Measurements from ENCODE around the gene FOXD2.

FOXD2 gene

GRCh38 chr1:47437447-47438164 is at the start of gene FOXD2:
Gene FOXD2, plus strand, starts transcription at chr1:47438044. Its CDS starts 92 bp downstream, at chr1:47438136.
- peak; percentile 87 for ATAC-seq (replicated peaks; ENCODE audit: extremely low read depth, poor library complexity, severe bottlenecking)
- peaks cover 29% of the 10 kb centered on the region for H3K4me1 Mint-ChIP-seq
- peaks cover 13% of the 10 kb centered on the region for H3K36me3 Mint-ChIP-seq (ENCODE audit: insufficient read depth)
- DNase-seq (ENCODE audit: low spot score in 2 of 2), result peak; percentile 88 to 95
- H3K27me3 Mint-ChIP-seq, result no peaks in the 10 kb centered on the region
- H3K27ac Mint-ChIP-seq (ENCODE audit: low read depth), result peak within 1 kb of the TSS; percentile 68
- H3K9me3 Mint-ChIP-seq, result no peaks in the 10 kb centered on the region
- peak within 1 kb of the TSS; percentile 90 for H3K4me3 Mint-ChIP-seq

- Mint-ChIP-seq H3K27ac (ENCODE audit: low read depth) (no peak overlapping the region), H3K27me3 (no peaks in the 10 kb centered on the region), H3K4me1 (no peaks in the 10 kb centered on the region), H3K9me3 (no peaks in the 10 kb centered on the region), H3K36me3 (ENCODE audit: insufficient read depth) (peaks cover 4% of the 10 kb centered on the region), H3K4me3 (no peak overlapping the region)
- DNase-seq (ENCODE audit: low spot score in 2 of 2), result peak in 1 of 2 donors; percentile 18
- ATAC-seq (replicated peaks; ENCODE audit: extremely low read depth, poor library complexity, severe bottlenecking), result no peak
These were observed 49.0 kb upstream of the FOXD2 start for GRCh38 chr1:47388891-47389238.

DNA sequence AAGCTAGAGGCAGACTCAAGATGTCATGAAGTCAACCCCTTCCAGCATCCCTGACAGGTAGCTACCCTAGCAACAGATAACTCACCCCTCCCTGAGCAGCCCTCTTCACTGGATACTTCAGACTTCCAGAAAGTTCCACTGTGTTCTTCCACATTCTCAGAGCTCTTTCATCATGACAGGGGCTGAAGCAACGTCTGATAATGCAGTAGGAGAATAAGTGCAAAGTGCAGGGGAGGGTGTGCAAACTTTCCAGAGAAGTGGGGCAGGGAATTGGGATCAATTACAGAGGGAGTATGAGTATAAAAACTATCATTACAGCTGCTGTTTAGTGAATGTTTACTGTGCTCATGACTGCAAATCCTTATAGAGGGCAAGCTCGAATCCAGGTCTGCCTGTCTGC is 48.1 kb upstream of the FOXD2 start:
- Mint-ChIP-seq H3K4me3 (no peak overlapping the region), H3K27me3 (no peaks in the 10 kb centered on the region), H3K27ac (ENCODE audit: low read depth) (no peak overlapping the region), H3K36me3 (ENCODE audit: insufficient read depth) (peaks cover 4% of the 10 kb centered on the region), H3K4me1 (no peaks in the 10 kb centered on the region), H3K9me3 (no peaks in the 10 kb centered on the region)
- no peak for DNase-seq (ENCODE audit: low spot score in 2 of 2)
- no peak for ATAC-seq (replicated peaks; ENCODE audit: extremely low read depth, poor library complexity, severe bottlenecking)

- H3K27ac Mint-ChIP-seq (ENCODE audit: low read depth), result no peak overlapping the region
- no peak overlapping the region for H3K4me3 Mint-ChIP-seq
- H3K9me3 Mint-ChIP-seq, result no peaks in the 10 kb centered on the region
- peaks cover 9% of the 10 kb centered on the region for H3K27me3 Mint-ChIP-seq
- DNase-seq (ENCODE audit: low spot score in 2 of 2), result no peak
- no peak for ATAC-seq (replicated peaks; ENCODE audit: extremely low read depth, poor library complexity, severe bottlenecking)
- no peaks in the 10 kb centered on the region for H3K4me1 Mint-ChIP-seq
- H3K36me3 Mint-ChIP-seq (ENCODE audit: insufficient read depth), result peaks cover 2% of the 10 kb centered on the region
These were observed 47.0 kb upstream of the FOXD2 start for GRCh38 chr1:47390843-47391242.

GRCh38 chr1:47393141-47393540 is 44.7 kb upstream of the FOXD2 start:
- Mint-ChIP-seq H3K9me3 (no peaks in the 10 kb centered on the region), H3K27ac (ENCODE audit: low read depth) (no peak overlapping the region), H3K4me3 (no peak overlapping the region), H3K27me3 (peaks cover 19% of the 10 kb centered on the region), H3K36me3 (ENCODE audit: insufficient read depth) (peaks cover 2% of the 10 kb centered on the region), H3K4me1 (no peaks in the 10 kb centered on the region)
- DNase-seq (ENCODE audit: low spot score in 2 of 2) (no peak), ATAC-seq (replicated peaks; ENCODE audit: extremely low read depth, poor library complexity, severe bottlenecking) (no peak)

- ATAC-seq (replicated peaks; ENCODE audit: extremely low read depth, poor library complexity, severe bottlenecking) (no peak), DNase-seq (ENCODE audit: low spot score in 2 of 2) (no peak)
- H3K27me3 Mint-ChIP-seq, result peaks cover 19% of the 10 kb centered on the region
- H3K4me1 Mint-ChIP-seq, result no peaks in the 10 kb centered on the region
- H3K4me3 Mint-ChIP-seq, result no peak overlapping the region
- no peaks in the 10 kb centered on the region for H3K36me3 Mint-ChIP-seq (ENCODE audit: insufficient read depth)
- no peaks in the 10 kb centered on the region for H3K9me3 Mint-ChIP-seq
- no peak overlapping the region for H3K27ac Mint-ChIP-seq (ENCODE audit: low read depth)
These were observed 42.4 kb upstream of the FOXD2 start for GRCh38 chr1:47395433-47395832.

- DNase-seq (ENCODE audit: low spot score in 2 of 2) (no peak), ATAC-seq (replicated peaks; ENCODE audit: extremely low read depth, poor library complexity, severe bottlenecking) (no peak)
- no peak overlapping the region for H3K27ac Mint-ChIP-seq (ENCODE audit: low read depth)
- H3K36me3 Mint-ChIP-seq (ENCODE audit: insufficient read depth), result no peaks in the 10 kb centered on the region
- H3K4me1 Mint-ChIP-seq, result no peaks in the 10 kb centered on the region
- H3K4me3 Mint-ChIP-seq, result no peak overlapping the region
- no peaks in the 10 kb centered on the region for H3K9me3 Mint-ChIP-seq
- H3K27me3 Mint-ChIP-seq, result peaks cover 32% of the 10 kb centered on the region
These were observed 41.1 kb upstream of the FOXD2 start for GRCh38 chr1:47396671-47397196.

DNA sequence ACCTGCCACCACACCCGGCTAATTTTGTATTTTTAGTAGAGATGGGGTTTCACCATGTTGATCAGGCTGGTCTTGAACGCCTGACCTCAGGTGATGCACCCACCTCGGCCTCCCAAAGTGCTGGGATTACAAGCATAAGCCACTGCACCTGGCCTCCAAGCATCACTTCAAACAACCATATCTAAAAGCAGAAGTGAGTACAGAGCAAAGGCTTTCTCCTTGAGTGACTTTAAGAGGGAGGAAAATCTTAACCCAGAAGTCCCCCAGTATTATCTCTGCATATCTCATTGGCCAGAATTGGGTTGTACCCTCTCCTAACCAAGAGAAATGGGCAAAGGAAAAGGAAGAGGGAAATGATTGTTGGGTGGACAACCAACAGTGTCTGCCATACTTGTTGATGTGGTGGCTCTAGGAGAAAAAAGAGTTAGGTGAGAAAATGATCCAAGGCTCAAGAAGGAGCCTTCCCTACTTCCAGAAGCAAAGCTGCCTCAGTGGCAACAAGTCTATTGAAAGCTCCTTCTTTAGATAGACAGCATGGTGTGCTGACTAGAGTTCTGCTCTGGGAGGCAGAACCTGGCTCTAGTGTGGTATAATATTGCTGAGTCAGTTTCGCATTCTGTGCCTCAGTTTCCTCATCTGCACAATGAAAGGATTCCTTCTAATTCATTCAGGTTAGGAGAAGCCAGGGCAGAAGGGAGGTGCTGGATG is 38.6 kb upstream of the FOXD2 start:
- Mint-ChIP-seq H3K27me3 (peaks cover 52% of the 10 kb centered on the region), H3K4me1 (no peaks in the 10 kb centered on the region), H3K9me3 (no peaks in the 10 kb centered on the region), H3K27ac (ENCODE audit: low read depth) (no peak overlapping the region), H3K36me3 (ENCODE audit: insufficient read depth) (no peaks in the 10 kb centered on the region), H3K4me3 (no peak overlapping the region)
- ATAC-seq (replicated peaks; ENCODE audit: extremely low read depth, poor library complexity, severe bottlenecking), result no peak
- DNase-seq (ENCODE audit: low spot score in 2 of 2), result no peak

GRCh38 chr1:47399846-47400155 is 38.0 kb upstream of the FOXD2 start:
- H3K36me3 Mint-ChIP-seq (ENCODE audit: insufficient read depth), result no peaks in the 10 kb centered on the region
- no peaks in the 10 kb centered on the region for H3K4me1 Mint-ChIP-seq
- H3K9me3 Mint-ChIP-seq, result no peaks in the 10 kb centered on the region
- no peak overlapping the region for H3K27ac Mint-ChIP-seq (ENCODE audit: low read depth)
- ATAC-seq (replicated peaks; ENCODE audit: extremely low read depth, poor library complexity, severe bottlenecking), result no peak
- H3K4me3 Mint-ChIP-seq, result no peak overlapping the region
- DNase-seq (ENCODE audit: low spot score in 2 of 2), result no peak
- H3K27me3 Mint-ChIP-seq, result peaks cover 53% of the 10 kb centered on the region

- DNase-seq (ENCODE audit: low spot score in 2 of 2) (no peak), ATAC-seq (replicated peaks; ENCODE audit: extremely low read depth, poor library complexity, severe bottlenecking) (no peak)
- Mint-ChIP-seq H3K27me3 (peaks cover 62% of the 10 kb centered on the region), H3K4me3 (no peak overlapping the region), H3K4me1 (no peaks in the 10 kb centered on the region), H3K9me3 (no peaks in the 10 kb centered on the region), H3K27ac (ENCODE audit: low read depth) (no peak overlapping the region), H3K36me3 (ENCODE audit: insufficient read depth) (no peaks in the 10 kb centered on the region)
These were observed 36.1 kb upstream of the FOXD2 start for GRCh38 chr1:47401761-47402160.

DNA sequence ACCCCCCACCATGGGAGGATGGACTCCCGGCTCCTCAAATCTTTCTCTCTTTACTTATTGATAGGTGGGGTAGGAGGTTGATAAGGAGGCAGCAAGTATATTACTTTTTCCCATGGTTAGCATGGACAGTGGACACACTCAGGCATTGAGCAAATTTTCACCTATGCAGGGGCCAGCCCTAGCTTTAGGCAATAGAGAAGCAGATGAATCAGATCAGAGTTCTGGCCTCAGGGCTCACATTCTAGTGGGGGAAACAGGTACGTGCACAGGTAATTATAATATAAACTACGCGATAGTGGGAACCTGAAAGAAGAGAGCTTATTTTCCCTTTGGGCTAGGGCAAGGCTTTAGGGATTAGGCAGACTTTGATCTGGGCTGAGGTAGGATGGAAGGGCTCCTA is 35.3 kb upstream of the FOXD2 start:
- ATAC-seq (replicated peaks; ENCODE audit: extremely low read depth, poor library complexity, severe bottlenecking), result no peak
- no peaks in the 10 kb centered on the region for H3K4me1 Mint-ChIP-seq
- H3K27me3 Mint-ChIP-seq, result peaks cover 54% of the 10 kb centered on the region
- no peak for DNase-seq (ENCODE audit: low spot score in 2 of 2)
- no peaks in the 10 kb centered on the region for H3K9me3 Mint-ChIP-seq
- H3K27ac Mint-ChIP-seq (ENCODE audit: low read depth), result no peak overlapping the region
- H3K4me3 Mint-ChIP-seq, result no peak overlapping the region
- H3K36me3 Mint-ChIP-seq (ENCODE audit: insufficient read depth), result no peaks in the 10 kb centered on the region

GRCh38 chr1:47403321-47403910 is 34.4 kb upstream of the FOXD2 start:
- DNase-seq (ENCODE audit: low spot score in 2 of 2), result no peak
- H3K9me3 Mint-ChIP-seq, result no peaks in the 10 kb centered on the region
- H3K27me3 Mint-ChIP-seq, result peaks cover 52% of the 10 kb centered on the region
- no peaks in the 10 kb centered on the region for H3K4me1 Mint-ChIP-seq
- no peak for ATAC-seq (replicated peaks; ENCODE audit: extremely low read depth, poor library complexity, severe bottlenecking)
- no peak overlapping the region for H3K27ac Mint-ChIP-seq (ENCODE audit: low read depth)
- no peak overlapping the region for H3K4me3 Mint-ChIP-seq
- H3K36me3 Mint-ChIP-seq (ENCODE audit: insufficient read depth), result no peaks in the 10 kb centered on the region

DNA sequence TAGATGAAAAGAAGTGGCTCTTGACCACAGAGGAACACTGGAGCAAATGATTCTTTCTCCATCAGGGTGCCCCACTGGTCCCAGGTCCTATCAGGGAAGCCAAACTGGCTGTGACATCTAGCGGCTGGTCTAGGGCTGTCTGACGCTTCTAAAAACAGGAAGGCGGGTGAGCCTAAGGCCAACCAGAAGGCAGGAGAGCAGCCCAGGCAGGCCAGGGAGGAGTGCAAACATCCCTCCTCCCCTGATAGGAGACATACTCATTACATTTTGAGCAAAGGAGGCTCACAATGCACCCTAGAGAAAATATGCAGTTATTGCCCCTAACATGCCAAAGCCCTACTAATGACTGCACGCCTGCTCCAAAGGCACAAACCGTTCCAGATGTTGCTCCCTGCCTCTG is 32.1 kb upstream of the FOXD2 start:
- Mint-ChIP-seq H3K36me3 (ENCODE audit: insufficient read depth) (no peaks in the 10 kb centered on the region), H3K4me1 (no peaks in the 10 kb centered on the region), H3K9me3 (no peaks in the 10 kb centered on the region), H3K27me3 (peaks cover 49% of the 10 kb centered on the region), H3K27ac (ENCODE audit: low read depth) (no peak overlapping the region), H3K4me3 (no peak overlapping the region)
- DNase-seq (ENCODE audit: low spot score in 2 of 2) (no peak), ATAC-seq (replicated peaks; ENCODE audit: extremely low read depth, poor library complexity, severe bottlenecking) (no peak)
